GM13977 (cell line): ENCODE results near the gene LCN10.
A peak's percentile ranks its signal among the peaks of the same experiment; 100 is the strongest.

Experiments used
- DNase-seq: peaks from one replicate; pipeline ENCODE4 v3.0.0; 2012; ENCODE audit warnings: low spot score
- CTCF ChIP-seq: IDR thresholded peaks from 2 replicates; pipeline ENCODE4 v1.5.1; 2012; ENCODE audit warnings: mild to moderate bottlenecking, control low read depth; ENCODE audit not compliant: insufficient read depth; ENCODE audit errors: extremely low read depth, missing control alignments
- in situ Hi-C: fragments of 300-500 bp; cut with MboI; formaldehyde crosslinking; loops from one replicate; pipeline ENCODE4 v1.12.0; 2022; ENCODE audit warnings: low sequenced_read_pairs, low pct_unique_long_range_greater_than_20kb, mixed read lengths, inconsistent platforms; ENCODE audit not compliant: unreplicated experiment

Gene LCN10

GRCh38 chr9:136741883-136742571 is 713 bp downstream of the LCN10 start:
- DNase-seq, result peak; percentile 90
- no peak for TF ChIP-seq CTCF
- in situ Hi-C loops, result no loop called here

- TF ChIP-seq CTCF, result no peak
- in situ Hi-C loops, result no loop called here
- no peak for DNase-seq
Observed at GRCh38 chr9:136740971-136741882, 1.5 kb downstream of the LCN10 start.

GRCh38 chr9:136740491-136740890 is 2.2 kb downstream of the LCN10 start:
- in situ Hi-C loops, result no loop called here
- DNase-seq, result no peak
- TF ChIP-seq CTCF, result no peak

GRCh38 chr9:136740069-136740468 is 2.7 kb downstream of the LCN10 start:
- in situ Hi-C loops, result no loop called here
- TF ChIP-seq CTCF, result no peak

GRCh38 chr9:136739509-136739908 is 3.2 kb downstream of the LCN10 start:
- DNase-seq, result no peak
- in situ Hi-C loops, result no loop called here
- TF ChIP-seq CTCF, result no peak

More at GRCh38 chr9:136740069-136740468, 2.7 kb downstream of the LCN10 start:
- no peak for DNase-seq

- DNase-seq, result no peak
- no peak for TF ChIP-seq CTCF
- in situ Hi-C loops, result no loop called here
Observed at GRCh38 chr9:136738960-136739359, 3.8 kb downstream of the LCN10 start.
